ENCODE data around the gene PRXL2B. TPM values are rescaled to one million over a fixed set of nuclear protein-coding genes. Genes with fewer than 3 reads are reported as not detected.

PRXL2B gene
- total and polyA plus RNA-seq, 10 of the 15 experiments (the other 5 are each of a cell fraction or from before 2014, with no cell fraction given): 0.44 to 5.6 (median 4.0) TPM

DNA sequence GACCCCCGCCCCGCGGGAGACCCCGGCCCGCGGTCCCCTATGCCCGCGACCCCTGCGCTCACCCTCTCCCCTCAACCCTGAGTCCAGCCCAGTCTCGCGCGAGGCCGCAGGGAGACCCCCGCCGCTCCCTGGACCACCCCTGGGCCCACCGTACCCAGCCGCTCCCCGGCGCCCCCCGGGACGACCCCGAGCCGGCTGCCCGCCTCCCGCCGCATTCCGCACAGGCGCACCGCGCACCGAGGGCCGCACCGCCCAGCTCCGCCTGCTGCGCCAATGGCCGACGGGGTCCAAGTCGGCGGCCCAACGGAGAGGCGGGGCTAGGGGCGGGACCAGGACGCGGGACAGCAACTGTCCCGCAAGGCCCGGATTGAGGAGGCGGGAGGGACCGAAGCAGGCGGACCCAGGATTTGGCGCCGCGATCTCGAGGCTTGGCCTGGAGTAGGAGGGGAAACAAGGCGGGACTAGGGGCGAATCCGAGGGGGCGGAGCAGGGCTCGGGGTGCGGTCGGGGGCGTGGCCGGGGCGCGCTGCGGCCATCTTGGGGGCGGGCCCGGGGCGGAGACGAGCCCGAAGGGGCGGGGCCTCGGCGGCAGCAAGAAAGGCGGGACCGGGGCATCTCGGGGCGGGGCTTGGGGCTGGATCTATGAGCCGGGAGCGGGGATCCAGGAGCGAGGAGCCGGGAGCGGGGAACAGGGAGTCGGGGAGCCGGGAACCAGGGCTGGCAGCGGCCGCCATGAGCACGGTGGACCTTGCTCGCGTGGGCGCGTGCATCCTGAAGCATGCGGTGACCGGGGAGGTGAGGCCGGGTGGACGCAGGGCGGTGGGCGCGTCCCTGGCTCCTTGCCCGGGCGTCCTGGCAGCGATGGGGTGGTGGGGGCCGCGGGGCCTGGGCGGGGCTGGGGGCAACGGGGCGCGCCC, at the start of gene PRXL2B (continued):
- TF ChIP-seq MXI1 (IDR thresholded peaks at IDR 0.05; ENCODE audit: low read depth, low read length) (0 out of 2 replicates have a peak, but pooled peaks have one; percentile 29), RELA (IDR thresholded peaks at IDR 0.05; ENCODE audit: borderline replicate concordance, partially characterized antibody) (peak; percentile 30), MEF2B (IDR thresholded peaks at IDR 0.05; ENCODE audit: partially characterized antibody, poor library complexity, severe bottlenecking) (no peak), JUND (IDR thresholded peaks at IDR 0.05; ENCODE audit: low read depth, low read length) (no peak), ZNF217 (IDR thresholded peaks at IDR 0.05) (no peak), SREBF1 (IDR thresholded peaks at IDR 0.05; ENCODE audit: low read length) (no peak), MTA3 (IDR thresholded peaks at IDR 0.05; ENCODE audit: borderline replicate concordance, low read length) (no peak)
- TF ChIP-seq, protein P1, sequence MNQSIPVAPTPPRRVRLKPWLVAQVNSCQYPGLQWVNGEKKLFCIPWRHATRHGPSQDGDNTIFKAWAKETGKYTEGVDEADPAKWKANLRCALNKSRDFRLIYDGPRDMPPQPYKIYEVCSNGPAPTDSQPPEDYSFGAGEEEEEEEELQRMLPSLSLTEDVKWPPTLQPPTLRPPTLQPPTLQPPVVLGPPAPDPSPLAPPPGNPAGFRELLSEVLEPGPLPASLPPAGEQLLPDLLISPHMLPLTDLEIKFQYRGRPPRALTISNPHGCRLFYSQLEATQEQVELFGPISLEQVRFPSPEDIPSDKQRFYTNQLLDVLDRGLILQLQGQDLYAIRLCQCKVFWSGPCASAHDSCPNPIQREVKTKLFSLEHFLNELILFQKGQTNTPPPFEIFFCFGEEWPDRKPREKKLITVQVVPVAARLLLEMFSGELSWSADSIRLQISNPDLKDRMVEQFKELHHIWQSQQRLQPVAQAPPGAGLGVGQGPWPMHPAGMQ (IDR thresholded peaks at IDR 0.05; ENCODE audit: borderline replicate concordance): no peak
- TF ChIP-seq, protein P2, sequence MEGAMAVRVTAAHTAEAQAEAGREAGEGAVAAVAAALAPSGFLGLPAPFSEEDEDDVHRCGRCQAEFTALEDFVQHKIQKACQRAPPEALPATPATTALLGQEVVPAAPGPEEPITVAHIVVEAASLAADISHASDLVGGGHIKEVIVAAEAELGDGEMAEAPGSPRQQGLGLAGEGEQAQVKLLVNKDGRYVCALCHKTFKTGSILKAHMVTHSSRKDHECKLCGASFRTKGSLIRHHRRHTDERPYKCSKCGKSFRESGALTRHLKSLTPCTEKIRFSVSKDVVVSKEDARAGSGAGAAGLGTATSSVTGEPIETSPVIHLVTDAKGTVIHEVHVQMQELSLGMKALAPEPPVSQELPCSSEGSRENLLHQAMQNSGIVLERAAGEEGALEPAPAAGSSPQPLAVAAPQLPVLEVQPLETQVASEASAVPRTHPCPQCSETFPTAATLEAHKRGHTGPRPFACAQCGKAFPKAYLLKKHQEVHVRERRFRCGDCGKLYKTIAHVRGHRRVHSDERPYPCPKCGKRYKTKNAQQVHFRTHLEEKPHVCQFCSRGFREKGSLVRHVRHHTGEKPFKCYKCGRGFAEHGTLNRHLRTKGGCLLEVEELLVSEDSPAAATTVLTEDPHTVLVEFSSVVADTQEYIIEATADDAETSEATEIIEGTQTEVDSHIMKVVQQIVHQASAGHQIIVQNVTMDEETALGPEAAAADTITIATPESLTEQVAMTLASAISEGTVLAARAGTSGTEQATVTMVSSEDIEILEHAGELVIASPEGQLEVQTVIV (IDR thresholded peaks at IDR 0.05; ENCODE audit: borderline replicate concordance, partially characterized antibody): no peak
- TF ChIP-seq, protein P3, sequence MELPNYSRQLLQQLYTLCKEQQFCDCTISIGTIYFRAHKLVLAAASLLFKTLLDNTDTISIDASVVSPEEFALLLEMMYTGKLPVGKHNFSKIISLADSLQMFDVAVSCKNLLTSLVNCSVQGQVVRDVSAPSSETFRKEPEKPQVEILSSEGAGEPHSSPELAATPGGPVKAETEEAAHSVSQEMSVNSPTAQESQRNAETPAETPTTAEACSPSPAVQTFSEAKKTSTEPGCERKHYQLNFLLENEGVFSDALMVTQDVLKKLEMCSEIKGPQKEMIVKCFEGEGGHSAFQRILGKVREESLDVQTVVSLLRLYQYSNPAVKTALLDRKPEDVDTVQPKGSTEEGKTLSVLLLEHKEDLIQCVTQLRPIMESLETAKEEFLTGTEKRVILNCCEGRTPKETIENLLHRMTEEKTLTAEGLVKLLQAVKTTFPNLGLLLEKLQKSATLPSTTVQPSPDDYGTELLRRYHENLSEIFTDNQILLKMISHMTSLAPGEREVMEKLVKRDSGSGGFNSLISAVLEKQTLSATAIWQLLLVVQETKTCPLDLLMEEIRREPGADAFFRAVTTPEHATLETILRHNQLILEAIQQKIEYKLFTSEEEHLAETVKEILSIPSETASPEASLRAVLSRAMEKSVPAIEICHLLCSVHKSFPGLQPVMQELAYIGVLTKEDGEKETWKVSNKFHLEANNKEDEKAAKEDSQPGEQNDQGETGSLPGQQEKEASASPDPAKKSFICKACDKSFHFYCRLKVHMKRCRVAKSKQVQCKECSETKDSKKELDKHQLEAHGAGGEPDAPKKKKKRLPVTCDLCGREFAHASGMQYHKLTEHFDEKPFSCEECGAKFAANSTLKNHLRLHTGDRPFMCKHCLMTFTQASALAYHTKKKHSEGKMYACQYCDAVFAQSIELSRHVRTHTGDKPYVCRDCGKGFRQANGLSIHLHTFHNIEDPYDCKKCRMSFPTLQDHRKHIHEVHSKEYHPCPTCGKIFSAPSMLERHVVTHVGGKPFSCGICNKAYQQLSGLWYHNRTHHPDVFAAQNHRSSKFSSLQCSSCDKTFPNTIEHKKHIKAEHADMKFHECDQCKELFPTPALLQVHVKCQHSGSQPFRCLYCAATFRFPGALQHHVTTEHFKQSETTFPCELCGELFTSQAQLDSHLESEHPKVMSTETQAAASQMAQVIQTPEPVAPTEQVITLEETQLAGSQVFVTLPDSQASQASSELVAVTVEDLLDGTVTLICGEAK (IDR thresholded peaks at IDR 0.05; ENCODE audit: borderline replicate concordance): no peak
- TF ChIP-seq, protein P4, sequence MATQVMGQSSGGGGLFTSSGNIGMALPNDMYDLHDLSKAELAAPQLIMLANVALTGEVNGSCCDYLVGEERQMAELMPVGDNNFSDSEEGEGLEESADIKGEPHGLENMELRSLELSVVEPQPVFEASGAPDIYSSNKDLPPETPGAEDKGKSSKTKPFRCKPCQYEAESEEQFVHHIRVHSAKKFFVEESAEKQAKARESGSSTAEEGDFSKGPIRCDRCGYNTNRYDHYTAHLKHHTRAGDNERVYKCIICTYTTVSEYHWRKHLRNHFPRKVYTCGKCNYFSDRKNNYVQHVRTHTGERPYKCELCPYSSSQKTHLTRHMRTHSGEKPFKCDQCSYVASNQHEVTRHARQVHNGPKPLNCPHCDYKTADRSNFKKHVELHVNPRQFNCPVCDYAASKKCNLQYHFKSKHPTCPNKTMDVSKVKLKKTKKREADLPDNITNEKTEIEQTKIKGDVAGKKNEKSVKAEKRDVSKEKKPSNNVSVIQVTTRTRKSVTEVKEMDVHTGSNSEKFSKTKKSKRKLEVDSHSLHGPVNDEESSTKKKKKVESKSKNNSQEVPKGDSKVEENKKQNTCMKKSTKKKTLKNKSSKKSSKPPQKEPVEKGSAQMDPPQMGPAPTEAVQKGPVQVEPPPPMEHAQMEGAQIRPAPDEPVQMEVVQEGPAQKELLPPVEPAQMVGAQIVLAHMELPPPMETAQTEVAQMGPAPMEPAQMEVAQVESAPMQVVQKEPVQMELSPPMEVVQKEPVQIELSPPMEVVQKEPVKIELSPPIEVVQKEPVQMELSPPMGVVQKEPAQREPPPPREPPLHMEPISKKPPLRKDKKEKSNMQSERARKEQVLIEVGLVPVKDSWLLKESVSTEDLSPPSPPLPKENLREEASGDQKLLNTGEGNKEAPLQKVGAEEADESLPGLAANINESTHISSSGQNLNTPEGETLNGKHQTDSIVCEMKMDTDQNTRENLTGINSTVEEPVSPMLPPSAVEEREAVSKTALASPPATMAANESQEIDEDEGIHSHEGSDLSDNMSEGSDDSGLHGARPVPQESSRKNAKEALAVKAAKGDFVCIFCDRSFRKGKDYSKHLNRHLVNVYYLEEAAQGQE (IDR thresholded peaks at IDR 0.05; ENCODE audit: low read depth, low read length): peak; percentile 73
- TF ChIP-seq, protein P5, sequence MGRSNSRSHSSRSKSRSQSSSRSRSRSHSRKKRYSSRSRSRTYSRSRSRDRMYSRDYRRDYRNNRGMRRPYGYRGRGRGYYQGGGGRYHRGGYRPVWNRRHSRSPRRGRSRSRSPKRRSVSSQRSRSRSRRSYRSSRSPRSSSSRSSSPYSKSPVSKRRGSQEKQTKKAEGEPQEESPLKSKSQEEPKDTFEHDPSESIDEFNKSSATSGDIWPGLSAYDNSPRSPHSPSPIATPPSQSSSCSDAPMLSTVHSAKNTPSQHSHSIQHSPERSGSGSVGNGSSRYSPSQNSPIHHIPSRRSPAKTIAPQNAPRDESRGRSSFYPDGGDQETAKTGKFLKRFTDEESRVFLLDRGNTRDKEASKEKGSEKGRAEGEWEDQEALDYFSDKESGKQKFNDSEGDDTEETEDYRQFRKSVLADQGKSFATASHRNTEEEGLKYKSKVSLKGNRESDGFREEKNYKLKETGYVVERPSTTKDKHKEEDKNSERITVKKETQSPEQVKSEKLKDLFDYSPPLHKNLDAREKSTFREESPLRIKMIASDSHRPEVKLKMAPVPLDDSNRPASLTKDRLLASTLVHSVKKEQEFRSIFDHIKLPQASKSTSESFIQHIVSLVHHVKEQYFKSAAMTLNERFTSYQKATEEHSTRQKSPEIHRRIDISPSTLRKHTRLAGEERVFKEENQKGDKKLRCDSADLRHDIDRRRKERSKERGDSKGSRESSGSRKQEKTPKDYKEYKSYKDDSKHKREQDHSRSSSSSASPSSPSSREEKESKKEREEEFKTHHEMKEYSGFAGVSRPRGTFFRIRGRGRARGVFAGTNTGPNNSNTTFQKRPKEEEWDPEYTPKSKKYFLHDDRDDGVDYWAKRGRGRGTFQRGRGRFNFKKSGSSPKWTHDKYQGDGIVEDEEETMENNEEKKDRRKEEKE (IDR thresholded peaks at IDR 0.05): no peak

Measured in GM12878 (cell line).